ENCODE measurements around the gene PPP2R2D.

- TF ChIP-seq CTCF (IDR thresholded peaks at IDR 0.05) (no peak), POLR2A (IDR thresholded peaks at IDR 0.05) (no peak)
Measured at GRCh38 chr10:131964298-131964697, 63.5 kb downstream of the PPP2R2D start.
